OCI-LY3 (cell line): ENCODE results near the gene DNTTIP2.

ENCODE experiments used
- CTCF ChIP-seq: fragments of 200-600, 300-600 bp; sonication (generic); IDR thresholded peaks from 2 replicates; pipeline ENCODE4 v1.5.1; 2014; ENCODE audit warnings: antibody characterized with exemption, low read length, low read depth
- EZH2phosphoT487 ChIP-seq: fragments of 200-600 bp; shearing (Covaris generic); IDR thresholded peaks from 2 replicates; pipeline ENCODE4 v1.6.1; 2018; ENCODE audit warnings: antibody characterized with exemption, mixed run types, low read depth

- TF ChIP-seq CTCF (no peak), EZH2phosphoT487 (no peak)
Observed at GRCh38 chr1:93871366-93871765, 7.6 kb downstream of the DNTTIP2 start.
